ENCODE data around the gene LRRC4C. TPM values are rescaled to one million over a fixed set of nuclear protein-coding genes. Genes with fewer than 3 reads are reported as not detected.

Gene LRRC4C
- total RNA-seq, 1 donor from 2014 or later: 0.41 TPM

DNA sequence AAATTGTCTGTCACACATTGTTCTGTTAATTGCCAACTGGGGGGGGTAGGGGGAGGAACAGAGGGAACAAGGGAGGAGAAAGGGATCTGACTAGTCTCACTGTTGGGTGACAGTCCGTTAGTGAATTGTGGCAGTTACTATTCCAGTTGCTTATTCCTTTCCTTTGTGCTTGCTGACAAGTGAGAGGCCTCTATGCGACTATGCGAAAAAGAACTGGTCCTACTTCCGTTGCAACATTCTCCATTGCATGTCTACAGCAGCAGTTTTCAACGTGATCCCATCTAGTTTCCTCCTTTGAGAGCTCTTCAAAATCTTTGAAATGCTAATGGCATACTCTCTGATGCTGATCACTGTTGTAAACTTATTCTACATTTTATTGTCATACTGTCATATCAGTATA, 672.2 kb downstream of the LRRC4C start:
- intact Hi-C loops (cut with micrococcal nuclease): no loop called here
- H3K4me1 ChIP-seq: no peaks in the 10 kb centered on the region

DNA sequence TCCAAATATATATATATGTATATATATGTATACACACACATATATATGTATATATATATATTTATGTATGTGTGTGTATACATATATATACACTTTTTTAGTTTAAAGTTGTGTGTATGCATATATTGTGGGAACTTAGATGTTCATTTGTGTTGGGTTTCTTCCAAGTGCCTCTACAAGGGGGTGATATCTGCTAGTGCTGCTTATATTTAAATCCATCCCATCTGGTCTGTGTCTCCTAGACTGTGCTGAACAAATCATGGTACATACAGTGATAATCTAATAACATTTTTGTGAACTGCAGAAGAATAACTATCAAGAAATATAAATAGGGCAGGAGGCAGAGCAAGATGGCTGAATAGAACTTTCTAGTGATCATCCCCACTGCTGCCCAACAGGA, 696.4 kb downstream of the LRRC4C start:
- no peaks in the 10 kb centered on the region for H3K27me3 ChIP-seq (ENCODE audit: low read depth)
- no peaks in the 10 kb centered on the region for H3K4me1 ChIP-seq
- TF ChIP-seq, protein P1, sequence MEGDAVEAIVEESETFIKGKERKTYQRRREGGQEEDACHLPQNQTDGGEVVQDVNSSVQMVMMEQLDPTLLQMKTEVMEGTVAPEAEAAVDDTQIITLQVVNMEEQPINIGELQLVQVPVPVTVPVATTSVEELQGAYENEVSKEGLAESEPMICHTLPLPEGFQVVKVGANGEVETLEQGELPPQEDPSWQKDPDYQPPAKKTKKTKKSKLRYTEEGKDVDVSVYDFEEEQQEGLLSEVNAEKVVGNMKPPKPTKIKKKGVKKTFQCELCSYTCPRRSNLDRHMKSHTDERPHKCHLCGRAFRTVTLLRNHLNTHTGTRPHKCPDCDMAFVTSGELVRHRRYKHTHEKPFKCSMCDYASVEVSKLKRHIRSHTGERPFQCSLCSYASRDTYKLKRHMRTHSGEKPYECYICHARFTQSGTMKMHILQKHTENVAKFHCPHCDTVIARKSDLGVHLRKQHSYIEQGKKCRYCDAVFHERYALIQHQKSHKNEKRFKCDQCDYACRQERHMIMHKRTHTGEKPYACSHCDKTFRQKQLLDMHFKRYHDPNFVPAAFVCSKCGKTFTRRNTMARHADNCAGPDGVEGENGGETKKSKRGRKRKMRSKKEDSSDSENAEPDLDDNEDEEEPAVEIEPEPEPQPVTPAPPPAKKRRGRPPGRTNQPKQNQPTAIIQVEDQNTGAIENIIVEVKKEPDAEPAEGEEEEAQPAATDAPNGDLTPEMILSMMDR (IDR thresholded peaks at IDR 0.05; ENCODE audit: borderline replicate concordance): no peak
- H3K27ac ChIP-seq (replicated peaks): no peak overlapping the region
- intact Hi-C loops (cut with micrococcal nuclease): no loop called here
- H3K9me3 ChIP-seq (replicated peaks): peaks cover 27% of the 10 kb centered on the region
- no peaks in the 10 kb centered on the region for H3K36me3 ChIP-seq
- no peak overlapping the region for H3K4me3 ChIP-seq
- no peak for DNase-seq

More for the DNA sequence above, 672.2 kb downstream of the LRRC4C start:
- Histone ChIP-seq H3K36me3 (no peaks in the 10 kb centered on the region), H3K4me3 (no peak overlapping the region), H3K9me3 (replicated peaks) (no peaks in the 10 kb centered on the region), H3K27me3 (ENCODE audit: low read depth) (no peaks in the 10 kb centered on the region), H3K27ac (replicated peaks) (no peak overlapping the region)
- DNase-seq: no peak
- TF ChIP-seq, protein P1 (IDR thresholded peaks at IDR 0.05; ENCODE audit: borderline replicate concordance): no peak

- DNase-seq: no peak
- Histone ChIP-seq H3K27me3 (ENCODE audit: low read depth) (no peaks in the 10 kb centered on the region), H3K9me3 (replicated peaks) (peaks cover 6% of the 10 kb centered on the region)
These were observed 700.1 kb downstream of the LRRC4C start for GRCh38 chr11:40759341-40759740.

DNA sequence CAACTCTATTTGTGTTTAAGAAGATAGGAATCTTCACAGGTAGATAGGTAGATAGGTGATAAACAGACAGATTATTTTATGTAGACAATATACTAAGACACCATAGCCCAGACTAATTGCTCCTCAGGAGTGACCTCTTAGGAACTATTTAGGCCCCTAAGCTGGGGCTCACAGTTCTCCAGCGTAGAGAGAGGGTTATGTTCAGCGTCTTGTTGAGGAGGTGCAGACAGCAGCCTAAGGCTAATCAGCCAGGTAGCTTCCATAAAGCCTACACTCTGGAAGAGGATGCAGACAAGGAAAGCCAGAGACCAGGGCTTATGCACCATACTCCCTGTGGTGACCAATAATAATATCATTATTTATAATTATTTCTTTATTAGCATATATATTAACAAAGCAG, 705.2 kb downstream of the LRRC4C start:
- H3K9me3 ChIP-seq (replicated peaks): peaks cover 43% of the 10 kb centered on the region

More at GRCh38 chr11:40759341-40759740, 700.1 kb downstream of the LRRC4C start:
- H3K36me3 ChIP-seq: no peaks in the 10 kb centered on the region
- TF ChIP-seq, protein P1 (IDR thresholded peaks at IDR 0.05; ENCODE audit: borderline replicate concordance): no peak
- no peak overlapping the region for H3K27ac ChIP-seq (replicated peaks)
- no peaks in the 10 kb centered on the region for H3K4me1 ChIP-seq
- intact Hi-C loops (cut with micrococcal nuclease): no loop called here
- H3K4me3 ChIP-seq: no peak overlapping the region

DNA sequence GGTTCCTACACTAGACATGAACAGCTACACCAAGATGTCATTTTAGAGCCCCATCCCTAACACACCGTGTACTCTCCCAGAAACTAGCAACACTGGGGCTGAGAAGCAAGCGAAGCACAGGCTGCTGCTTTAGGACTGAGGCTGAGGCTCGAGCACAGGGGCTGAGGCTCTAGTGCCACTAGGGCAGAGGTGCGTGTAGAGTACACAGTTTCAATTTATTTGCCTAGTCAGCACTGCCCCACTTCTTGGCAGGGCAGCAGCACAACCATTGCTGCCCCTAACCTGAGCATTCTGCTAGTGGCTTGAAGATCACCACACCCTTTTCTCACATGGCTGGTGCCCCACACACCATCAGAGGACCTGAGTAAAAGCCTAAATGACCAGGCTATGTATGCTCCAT, 713.2 kb downstream of the LRRC4C start:
- TF ChIP-seq, protein P1 (IDR thresholded peaks at IDR 0.05; ENCODE audit: borderline replicate concordance): no peak
- H3K4me1 ChIP-seq: no peaks in the 10 kb centered on the region
- DNase-seq: no peak
- H3K27me3 ChIP-seq (ENCODE audit: low read depth): no peaks in the 10 kb centered on the region
- no peak overlapping the region for H3K27ac ChIP-seq (replicated peaks)
- H3K4me3 ChIP-seq: no peak overlapping the region
- intact Hi-C loops (cut with micrococcal nuclease): no loop called here
- peaks cover 51% of the 10 kb centered on the region for H3K9me3 ChIP-seq (replicated peaks)
- H3K36me3 ChIP-seq: no peaks in the 10 kb centered on the region

More for the DNA sequence above, 705.2 kb downstream of the LRRC4C start:
- no peaks in the 10 kb centered on the region for H3K27me3 ChIP-seq (ENCODE audit: low read depth)
- no peak overlapping the region for H3K27ac ChIP-seq (replicated peaks)
- intact Hi-C loops (cut with micrococcal nuclease): no loop called here
- no peak overlapping the region for H3K4me3 ChIP-seq
- H3K4me1 ChIP-seq: no peaks in the 10 kb centered on the region
- no peak for DNase-seq
- H3K36me3 ChIP-seq: no peaks in the 10 kb centered on the region
- TF ChIP-seq, protein P1 (IDR thresholded peaks at IDR 0.05; ENCODE audit: borderline replicate concordance): no peak

Measured in left ventricle myocardium inferior (tissue), 1 donor.